HG03342 (cell line): ENCODE measurements around the gene GLUL.
A peak's percentile ranks its signal among the peaks of the same experiment; 100 is the strongest.
"Not testable (repeated sequence)": the region's sequence is repeated elsewhere in the genome, so short reads cannot be mapped to it uniquely, and the experiment has no call there.

Source experiments
- ATAC-seq: cut with Tn5 transposase; IDR thresholded peaks from one replicate; pipeline ENCODE4 v1.9.1; 2021; ENCODE audit warnings: mild to moderate bottlenecking, moderate library complexity; ENCODE audit not compliant: unreplicated experiment

GLUL gene

DNA sequence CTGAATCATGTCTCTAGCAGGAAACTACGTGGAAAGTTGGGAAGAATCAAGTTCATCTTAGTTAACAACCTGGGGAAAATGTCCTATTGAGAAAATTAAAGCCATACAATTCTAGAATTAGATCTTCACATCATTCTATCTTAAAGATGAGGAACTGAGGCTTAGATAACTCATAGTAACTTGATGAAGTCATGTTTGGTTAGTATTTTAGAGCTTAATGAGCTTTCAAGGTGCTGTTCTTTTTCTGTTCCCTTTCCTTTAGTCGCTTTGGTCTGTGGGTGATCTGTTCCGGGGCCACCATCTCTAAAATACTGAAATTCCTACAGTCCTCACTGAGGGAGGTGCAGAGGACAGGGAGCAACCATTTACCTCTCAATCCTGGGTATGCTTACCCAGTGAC lies 4.3 kb upstream of the GLUL start:
- no peak for ATAC-seq

DNA sequence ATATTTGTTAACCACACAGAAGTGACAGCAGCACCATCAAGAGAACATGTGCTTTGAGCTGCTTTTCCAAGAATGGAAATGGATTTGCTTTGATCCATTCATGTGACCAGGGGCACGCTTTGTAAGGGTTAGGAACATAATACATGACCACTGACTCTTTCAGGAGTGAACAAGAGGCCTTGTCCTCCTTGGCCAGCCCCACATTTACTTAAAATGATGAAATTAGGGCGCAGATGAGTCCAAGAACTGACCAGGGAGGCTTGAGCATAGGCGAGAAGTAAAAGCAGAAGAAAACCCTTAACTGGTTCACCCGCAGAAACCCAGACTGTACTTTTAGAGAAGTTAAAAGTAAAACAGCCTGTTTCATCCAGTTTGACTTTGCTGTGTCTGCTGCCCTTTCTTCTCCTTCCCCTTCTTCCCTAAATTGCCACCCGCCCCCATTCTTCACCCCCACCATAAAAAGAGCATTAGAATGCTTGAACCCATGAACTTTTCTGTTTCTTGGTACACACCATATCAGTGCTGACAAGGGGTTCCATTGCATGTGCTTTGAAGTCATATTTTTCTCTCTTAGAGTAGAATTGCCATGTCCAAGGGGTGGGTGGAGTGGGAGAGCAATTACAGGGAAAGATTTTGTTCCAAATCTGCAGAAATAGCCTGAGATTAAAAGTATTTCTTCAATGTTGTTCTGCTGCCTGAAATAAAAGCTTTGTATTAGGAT lies 2.6 kb upstream of the GLUL start:
- ATAC-seq, result no peak

DNA sequence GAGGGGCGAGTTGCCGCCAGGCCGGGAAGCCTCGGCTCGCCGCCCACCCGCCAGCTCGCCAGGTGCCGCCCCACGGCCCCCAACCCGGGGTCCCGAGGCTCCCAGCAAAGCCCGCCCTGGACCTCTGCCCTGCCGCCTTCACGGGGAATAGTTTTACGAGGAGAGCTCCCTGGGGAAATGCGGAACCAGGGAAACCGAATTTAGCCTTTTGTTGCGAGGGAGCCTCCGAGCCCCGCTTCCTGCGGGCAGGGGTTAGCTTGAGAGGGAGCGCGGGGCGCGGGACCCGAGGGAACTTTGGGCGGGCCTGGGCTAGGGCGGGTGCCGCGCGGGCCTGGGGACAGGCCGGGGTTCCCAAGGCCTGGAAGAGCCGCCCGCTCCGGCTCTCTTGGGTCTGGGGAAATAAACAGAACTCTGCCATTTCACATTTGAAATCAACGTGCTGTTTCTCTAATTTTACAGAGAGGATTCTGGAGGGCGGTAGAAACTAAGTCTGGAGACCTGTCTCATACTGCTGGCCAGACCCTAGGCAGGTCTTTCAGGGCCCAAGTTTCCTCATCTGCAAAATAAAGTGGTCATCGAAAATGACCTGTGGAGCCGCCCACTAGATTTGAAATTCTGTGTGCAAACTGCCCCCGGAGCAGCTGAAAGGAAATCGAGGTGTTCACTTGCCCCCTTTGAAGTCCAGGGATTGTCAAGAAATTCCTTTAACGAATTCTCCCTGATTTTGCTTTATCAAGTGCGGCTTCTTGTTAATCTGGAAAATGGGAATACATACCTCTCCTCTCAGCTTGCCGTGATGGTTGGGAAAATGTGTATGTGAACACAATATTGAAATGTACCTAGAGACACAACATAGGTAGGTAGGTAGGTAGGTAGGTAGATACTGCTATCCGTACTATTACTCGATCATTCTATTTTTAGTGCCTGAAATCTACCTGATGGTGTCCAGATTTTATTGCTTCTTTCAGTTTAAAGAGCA lies 749 bp upstream of the GLUL start:
- peak; percentile 19 for ATAC-seq

DNA sequence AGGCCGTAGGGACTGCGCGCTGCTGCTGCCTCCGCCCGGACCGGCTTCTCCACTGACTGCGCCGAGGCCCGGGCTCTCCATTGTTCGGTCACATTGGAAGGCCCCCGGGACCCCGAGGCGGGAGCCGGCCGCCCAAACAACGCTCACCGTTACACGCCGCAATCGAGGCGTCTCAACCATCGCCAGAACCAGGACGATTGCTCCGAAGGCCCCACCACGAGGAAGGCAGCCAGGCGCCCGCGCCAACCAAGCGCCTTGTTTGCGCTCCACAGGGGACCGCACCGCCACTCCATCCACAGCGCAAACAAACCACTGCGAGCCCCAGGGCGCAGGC lies 595 bp downstream of the GLUL start:
- ATAC-seq, result peak; percentile 0

DNA sequence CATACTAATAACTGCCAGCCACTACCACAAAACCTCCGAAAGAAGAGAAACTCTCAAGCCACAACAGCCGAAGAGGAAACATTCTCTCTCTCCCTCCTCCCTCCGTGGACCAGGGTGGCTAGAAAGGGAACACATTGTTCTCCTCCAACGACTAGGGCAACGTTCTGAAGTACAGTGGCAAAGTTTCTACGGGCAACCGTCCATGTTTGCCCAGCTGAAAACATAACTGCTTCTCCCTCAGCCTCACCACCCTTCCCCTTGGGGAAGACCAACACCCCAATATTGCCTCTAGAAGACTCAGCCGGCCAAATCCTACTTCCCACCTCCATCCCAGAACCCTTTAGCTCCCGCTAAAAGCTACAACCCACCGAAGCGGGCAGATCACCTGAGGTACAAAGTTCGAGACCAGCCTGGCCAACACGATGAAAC lies 2.0 kb downstream of the GLUL start:
- no peak for ATAC-seq

DNA sequence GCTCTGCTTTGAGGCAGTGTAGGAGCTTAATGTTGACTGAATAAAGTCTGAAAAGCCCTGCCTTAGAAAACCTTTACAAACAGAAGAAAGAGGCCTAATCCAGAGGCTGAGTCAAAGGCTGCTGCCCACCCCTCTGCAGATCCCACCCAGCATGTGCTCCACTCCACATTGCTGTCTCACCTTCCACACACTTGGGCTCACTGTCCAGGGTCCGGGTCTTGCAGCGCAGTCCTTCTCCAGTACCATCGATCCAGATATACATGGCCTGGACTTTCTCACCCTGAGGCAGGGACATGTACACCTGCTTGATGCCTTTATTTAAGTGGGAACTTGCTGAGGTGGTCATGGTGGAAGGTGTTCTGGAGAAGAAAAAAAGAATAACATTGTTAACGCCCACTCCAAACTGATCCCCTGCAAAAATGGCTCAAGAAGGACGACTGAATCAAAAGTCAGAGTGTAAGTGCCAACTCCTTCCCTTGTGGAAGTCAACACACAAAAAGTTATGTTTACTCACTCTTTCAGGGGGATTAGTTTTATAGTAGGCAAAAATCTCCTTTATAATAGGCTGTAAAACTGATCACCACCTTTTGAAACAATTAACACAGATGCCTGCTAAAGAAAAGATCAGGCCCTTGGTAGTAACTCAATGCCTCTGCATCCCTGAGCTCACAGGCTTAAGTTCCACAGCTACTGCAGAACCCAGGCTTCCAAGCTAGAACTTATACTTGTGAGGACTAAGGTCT lies 3.0 kb downstream of the GLUL start:
- no peak for ATAC-seq

DNA sequence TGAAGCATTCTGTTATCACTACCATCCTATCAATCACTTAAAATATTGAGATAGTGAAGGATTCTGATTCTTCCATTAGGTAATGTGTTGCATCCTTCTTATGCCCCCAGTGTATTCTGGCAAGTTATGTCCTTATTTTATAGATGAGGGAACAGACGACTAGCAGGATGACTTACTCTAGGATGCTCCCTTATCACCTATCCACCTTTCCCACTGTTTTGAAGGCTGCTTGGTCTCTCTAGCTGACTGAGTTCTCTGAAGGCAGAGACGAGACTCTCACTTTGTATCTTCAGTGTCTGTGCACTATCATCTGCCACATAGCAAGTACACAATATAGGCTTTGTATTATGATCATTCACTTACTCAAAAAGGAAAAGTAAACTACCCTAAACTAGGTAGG lies 4.0 kb downstream of the GLUL start:
- ATAC-seq, result no peak

DNA sequence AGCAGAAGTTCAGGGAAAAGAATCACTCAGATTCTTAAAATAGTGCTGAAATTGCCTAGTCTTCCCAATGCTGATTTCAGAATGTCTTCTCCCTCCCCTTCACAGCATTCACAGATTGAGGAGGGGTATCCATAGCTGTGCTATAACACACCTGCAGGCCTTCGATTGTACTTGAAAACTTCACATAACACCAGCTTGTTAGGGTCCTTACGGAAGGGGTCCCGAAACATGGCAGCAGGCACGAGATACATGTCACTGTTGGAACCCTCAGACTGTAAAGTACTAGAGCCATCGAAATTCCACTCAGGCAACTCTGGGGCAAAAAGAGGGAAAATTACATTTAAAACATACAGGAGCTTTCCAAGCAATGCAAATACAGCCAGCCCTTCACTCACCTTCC lies 4.6 kb downstream of the GLUL start:
- no peak for ATAC-seq

DNA sequence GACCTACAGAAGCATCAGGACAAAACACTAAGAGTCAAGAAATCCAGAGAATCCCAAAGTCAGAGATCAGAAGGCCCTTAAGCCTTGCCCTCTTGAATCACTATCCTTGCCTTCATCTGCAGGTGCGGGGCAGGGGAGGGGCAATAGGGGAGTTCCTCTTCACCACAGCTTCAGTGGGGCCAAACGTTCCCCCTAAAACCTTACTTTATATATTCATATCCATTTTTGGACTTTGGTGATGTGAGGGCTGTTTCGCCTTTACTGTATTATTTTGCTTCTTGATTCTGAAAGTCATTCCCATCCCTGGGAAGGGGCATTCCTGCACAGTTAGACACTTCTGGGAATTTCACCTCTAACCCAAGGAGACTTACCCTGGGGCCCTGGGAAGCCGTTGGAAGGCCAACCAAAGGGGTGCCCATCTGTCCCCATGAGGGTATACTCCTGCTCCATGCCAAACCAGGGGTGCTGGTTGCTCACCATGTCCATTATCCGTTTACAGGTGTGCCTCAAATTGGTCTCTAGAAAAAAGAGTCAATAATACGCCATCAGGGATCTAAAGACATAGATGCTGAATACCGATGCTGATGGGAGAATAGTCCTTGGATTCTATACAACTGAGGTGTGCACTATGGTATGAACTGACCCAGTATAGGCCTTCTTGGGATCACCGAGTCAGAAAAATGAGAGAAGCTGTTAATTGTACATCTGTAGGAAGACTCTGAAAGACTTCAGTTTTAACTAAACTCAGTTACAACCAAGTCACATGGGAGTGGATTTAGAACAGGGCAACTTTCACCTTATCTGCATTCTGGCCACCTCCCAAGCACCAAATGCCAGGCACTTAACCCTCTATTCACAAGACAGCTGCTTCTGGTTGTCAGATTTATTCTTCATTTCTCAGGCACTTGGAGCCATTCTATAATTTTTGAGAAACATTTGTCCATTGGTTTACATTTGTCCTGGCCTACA lies 5.4 kb downstream of the GLUL start:
- ATAC-seq, result no peak

DNA sequence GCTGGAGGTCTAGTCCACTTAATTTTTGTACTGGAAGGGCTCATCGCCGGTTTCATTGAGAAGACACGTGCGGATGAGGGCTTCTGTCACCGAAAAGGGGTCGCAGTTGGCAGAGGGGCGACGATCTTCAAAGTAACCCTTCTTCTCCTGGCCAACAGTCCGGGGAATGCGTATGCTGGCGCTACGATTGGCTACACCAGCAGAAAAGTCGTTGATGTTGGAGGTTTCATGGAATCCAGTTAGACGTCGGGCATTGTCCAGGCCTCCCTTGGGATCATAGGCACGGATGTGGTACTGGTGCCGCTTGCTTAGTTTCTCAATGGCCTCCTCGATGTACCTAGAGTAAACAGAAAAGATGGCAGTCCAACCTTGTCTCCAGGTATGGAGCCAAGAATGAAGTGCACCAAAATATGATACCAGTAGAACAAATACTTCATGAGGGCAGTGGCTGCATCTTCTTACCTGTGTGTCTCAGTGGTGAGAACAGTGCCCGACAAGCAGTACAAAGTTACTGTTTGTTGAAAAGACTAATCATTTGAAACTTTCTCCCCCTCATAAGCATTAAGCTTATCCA lies 7.1 kb downstream of the GLUL start:
- no peak for ATAC-seq

DNA sequence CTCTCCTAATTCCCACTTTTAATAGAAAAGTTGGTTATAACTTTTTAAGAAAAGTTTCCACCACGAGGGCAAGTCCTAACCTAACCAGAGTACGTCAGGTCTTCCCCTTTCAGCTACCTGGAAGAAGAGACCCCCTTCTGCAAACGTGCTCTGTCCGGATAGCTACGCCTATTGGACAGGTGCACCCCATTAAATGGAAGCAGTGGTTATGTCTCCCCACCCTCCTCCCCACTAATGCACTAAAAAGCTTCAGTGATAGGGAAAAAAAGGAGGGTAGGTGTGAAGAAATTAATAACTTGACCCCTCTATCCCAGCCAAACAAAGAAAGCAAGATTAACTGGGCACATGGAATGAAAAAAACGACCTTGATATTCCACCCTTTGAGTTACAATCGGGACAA lies 7.7 kb downstream of the GLUL start:
- no peak for ATAC-seq

DNA sequence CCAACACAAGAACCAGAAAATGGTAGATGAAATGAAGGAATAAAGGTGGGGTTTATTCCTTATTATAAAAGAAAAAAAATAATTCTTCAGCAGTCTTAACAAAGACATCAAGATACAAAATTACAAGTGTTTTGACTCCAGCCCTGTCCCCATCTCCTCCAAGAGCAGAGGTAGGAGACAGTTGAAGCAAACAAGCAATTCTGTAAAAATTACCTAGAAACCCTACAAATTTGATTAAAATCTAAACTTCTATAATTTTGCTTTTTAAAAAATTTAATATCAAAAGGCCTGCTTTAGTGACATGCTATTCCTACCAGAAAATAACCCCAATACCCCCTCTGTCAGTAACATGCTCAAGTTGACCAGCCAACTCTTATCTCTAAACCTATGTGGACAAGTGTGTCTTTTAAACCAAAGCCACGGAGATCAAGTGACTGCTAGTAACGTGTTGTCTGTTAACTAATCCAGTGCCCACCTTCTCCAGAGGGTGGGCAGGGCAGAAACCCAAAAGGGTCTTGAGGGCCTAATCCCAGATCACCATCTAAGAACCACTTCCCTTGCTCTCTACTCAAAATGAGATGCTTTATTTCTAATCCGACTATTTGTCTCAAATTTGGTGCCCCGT lies 8.4 kb downstream of the GLUL start:
- no peak for ATAC-seq

DNA sequence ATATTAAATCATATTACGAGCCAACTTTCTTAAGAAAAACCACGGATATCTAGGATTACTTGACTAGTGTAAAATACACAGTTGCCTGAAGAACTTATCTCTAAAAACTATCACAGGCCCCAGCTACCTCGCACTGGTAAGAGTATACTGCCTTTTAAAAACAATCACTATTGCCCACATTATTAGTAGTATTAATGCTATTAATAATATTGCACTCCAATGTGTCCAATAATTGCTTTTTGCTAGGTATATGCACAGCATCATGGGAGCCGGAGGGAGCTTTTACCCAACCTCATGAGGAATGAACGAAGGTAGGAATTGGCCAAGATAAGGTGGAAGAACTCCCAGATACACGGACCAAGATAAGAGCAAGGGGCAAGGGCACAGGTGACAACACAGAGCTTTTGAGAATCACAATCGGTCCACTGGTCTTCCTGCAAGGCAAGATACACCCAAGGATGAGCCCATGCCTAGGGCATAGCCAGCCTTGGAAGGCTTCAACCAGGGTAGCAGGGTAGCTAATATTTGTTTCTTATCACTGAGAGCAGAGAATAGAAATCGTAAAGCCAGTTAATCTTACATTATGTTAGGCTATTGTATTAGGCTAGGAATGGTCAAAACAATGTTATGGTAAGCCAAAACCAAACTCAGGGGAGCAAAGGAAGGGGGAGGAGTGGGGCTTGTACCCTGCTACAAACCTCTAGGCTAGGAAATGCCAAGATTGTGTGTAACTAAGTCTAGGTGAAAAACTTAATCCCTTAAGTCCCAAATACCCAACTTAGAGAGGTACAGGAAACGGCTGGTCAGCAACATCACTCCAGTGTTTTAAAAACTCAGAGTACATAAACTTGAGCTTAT lies 9.4 kb downstream of the GLUL start:
- ATAC-seq, result no peak

DNA sequence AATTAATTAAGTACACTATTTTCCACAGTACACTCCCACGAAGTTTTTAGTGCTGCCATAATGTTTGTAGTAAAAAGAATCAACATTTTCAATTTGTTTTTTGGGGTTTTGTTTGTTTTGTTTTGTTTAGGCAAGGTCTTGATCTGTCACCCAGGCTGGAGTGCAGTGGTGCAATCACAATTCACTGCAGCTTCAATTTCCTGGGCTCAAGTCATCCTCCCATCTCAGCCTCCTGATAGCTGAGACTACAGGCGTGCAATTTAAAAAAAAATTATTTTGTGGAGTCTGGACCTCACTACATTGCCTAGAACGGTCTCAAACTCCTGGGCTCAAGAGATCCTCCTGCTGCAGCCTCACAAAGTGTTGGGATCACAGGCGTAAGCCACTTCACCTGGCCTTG lies 11.4 kb downstream of the GLUL start:
- no peak for ATAC-seq

DNA sequence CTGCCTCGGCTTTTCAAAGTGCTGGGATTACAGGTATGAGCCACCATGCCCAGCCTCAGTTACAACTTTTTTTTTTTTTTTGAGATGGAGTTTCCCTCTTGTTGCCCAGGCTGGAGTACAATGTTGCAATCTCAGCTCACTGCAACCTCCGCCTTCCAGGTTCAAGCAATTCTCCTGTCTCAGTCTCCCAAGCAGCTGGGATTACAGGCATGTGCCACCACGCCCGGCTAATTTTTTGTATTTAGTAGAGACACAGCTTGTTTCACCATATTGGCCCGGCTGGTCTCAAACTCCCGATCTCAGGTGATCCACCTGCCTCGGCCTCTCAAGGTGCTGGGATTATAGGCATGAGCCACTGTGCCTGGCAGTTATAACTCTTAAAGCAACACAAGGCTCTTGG lies 11.8 kb downstream of the GLUL start:
- not testable (repeated sequence) for ATAC-seq

DNA sequence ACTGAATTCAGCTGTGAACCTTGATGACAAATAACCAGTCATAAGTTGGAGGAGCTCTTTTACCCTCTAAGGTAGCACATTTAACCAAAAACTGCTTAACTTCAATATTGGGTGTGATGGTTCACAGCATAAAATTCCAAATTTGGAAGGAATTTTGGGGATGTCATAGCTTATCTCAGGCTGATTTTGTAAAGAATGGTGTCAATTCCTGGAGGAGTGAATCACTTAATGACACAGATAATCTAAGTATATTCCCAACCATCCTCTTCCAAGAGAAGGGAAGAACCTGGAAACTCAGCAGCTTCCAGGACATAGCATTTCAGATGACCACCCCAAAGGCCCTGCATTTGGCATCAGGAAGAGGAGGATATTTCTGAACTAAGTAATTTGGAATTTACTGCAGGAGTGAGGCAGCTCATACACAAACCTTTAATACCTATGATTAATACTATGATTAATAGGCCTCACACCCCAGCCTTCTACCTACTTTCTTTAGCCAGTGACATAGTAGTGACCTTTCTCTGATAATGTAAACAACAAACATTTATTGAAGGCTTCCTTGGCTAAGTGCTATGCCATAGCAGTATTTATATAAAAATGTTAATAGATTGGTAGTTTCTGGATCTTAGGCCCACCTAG lies 14.5 kb downstream of the GLUL start:
- ATAC-seq, result no peak

DNA sequence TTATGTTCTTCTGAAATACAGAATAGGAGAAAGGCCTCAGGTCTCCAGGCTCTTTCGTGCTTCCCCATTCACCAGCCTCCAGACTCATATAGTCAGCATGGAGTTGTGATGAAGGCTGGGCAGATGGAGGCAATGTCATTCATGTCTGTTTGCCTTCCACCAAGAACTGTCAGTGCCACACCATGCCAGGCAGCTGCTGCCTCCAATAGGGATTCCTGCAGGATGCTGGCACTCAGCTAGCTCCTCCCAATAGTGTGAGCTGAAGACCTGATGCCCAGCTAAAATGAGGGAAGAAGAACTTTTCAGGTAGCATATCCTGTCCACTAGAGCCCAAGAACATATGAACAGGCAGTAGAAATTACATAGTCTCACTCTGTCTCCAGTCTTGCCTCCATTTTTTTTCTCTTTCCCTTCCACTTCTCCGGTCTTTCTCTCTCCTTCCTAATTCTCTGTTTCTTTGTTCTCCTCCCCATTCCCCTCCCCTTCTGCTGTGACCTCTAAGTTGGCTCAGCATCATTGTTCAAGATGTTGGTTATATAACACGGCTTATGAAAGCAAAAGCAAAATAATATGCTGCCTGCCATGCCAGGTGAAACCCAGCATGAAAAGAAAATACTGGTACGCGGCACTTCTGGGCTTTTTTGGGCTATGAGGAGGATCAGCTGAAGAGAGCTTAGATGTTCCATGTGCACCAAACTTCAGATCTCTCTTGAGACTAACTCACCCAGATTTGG lies 17.3 kb downstream of the GLUL start:
- ATAC-seq, result no peak

DNA sequence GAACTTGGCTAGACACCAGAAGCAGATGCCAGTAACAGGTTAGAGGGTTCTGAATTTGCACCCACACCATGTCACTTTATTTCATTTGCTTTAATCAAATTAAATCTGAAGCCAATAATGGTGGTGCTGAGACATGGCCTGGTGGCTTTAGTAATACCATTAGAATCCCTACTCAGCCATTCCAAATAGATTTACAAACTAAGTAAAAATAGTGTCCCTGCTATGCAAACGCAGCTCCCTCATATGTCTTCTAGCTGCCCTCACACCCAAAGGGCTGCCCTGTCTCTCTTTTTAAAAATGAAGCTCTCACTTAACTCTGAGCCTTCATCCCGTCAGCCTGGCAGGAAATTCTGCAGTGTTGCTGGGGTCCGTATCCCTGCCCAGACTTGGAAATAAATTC lies 21.1 kb downstream of the GLUL start:
- ATAC-seq, result no peak
